Lower leg skin (tissue), 4 donors: ENCODE results near the gene GPATCH4. TPM values are rescaled to one million over a fixed set of nuclear protein-coding genes. Genes with fewer than 3 reads are reported as not detected.
"Not testable (repeated sequence)": the region's sequence is repeated elsewhere in the genome, so short reads cannot be mapped to it uniquely, and the experiment has no call there.

Experiments used
- DNase-seq, 2 donors: peaks; one replicate each; pipeline ENCODE4 v3.0.0-alpha.2; 2019; ENCODE audit warnings: low spot score in 2 of 2
- H3K4me3 ChIP-seq: fragments of 200-600 bp; sonication (generic); 2 replicates; pipeline ENCODE4 v1.5.1; 2017; ENCODE audit warnings: mild to moderate bottlenecking, low read depth; ENCODE audit not compliant: poor library complexity, severe bottlenecking
- CTCF ChIP-seq, 3 donors: fragments of 450-650 bp; IDR thresholded peaks; one replicate each; pipeline ENCODE4 v1.5.1; 2016; ENCODE audit warnings: antibody characterized with exemption in 3 of 3, mild to moderate bottlenecking in 3 of 3, moderate library complexity in 2 of 3
- POLR2A ChIP-seq, 2 donors: fragments of 450-650 bp; IDR thresholded peaks; one replicate each; pipeline ENCODE4 v1.6.1; 2016 to 2017; ENCODE audit warnings: antibody characterized with exemption in 2 of 2, mild to moderate bottlenecking in 1 of 2, moderate library complexity in 1 of 2
- WGBS, 2 donors: methylation state at CpG; one replicate each; pipeline ENCODE4 v1.1.5; 2018; 5-methylcytosine and 5-hydroxymethylcytosine counted together
- intact Hi-C: fragments of 100-400 bp; cut with DNase I; formaldehyde crosslinking; loops from one replicate; pipeline ENCODE4 v1.15.0; 2023; ENCODE audit warnings: low total_unique reads
- total RNA-seq, 4 donors: library from RNA; depleted of rRNA; stranded (reverse); fragments of >200 nt; gene quantifications; one replicate each; pipeline ENCODE4 v1.1.0, GENCODE V29; 2016

The GPATCH4 gene
- total RNA-seq, 4 donors from 2014 or later: 10.0 to 18.5 (median 13.9) TPM

GRCh38 chr1:156616463-156616862 lies 15.2 kb upstream of the GPATCH4 start:
- no peak for TF ChIP-seq CTCF (IDR thresholded peaks at IDR 0.05)
- TF ChIP-seq POLR2A (IDR thresholded peaks at IDR 0.05): no peak
- H3K4me3 ChIP-seq: no peak overlapping the region
- 13 to 18% methylated on average over 5 of the region's 5 CpGs for WGBS, 2 donors
- intact Hi-C loops: no loop called here
- no peak for DNase-seq

- TF ChIP-seq POLR2A (IDR thresholded peaks at IDR 0.05) (no peak), CTCF (IDR thresholded peaks at IDR 0.05) (no peak)
- no peak for DNase-seq
- intact Hi-C loops: no loop called here
- WGBS, 2 donors: 43 to 67% methylated on average over 4 of the region's 4 CpGs
- H3K4me3 ChIP-seq: no peak overlapping the region
Measured at GRCh38 chr1:156615946-156616345, 14.7 kb upstream of the GPATCH4 start.

- 63 to 65% methylated on average over 3 of the region's 3 CpGs for WGBS, 2 donors
- TF ChIP-seq CTCF (IDR thresholded peaks at IDR 0.05) (no peak), POLR2A (IDR thresholded peaks at IDR 0.05) (no peak)
- intact Hi-C loops: no loop called here
- DNase-seq: no peak
- no peak overlapping the region for H3K4me3 ChIP-seq
Measured at GRCh38 chr1:156612666-156613065, 11.4 kb upstream of the GPATCH4 start.

- DNase-seq, H3K4me3 ChIP-seq, intact Hi-C loops: not testable (repeated sequence)
- WGBS, 2 donors: 89 to 95% methylated on average over 9 of the region's 9 CpGs
Measured at GRCh38 chr1:156610072-156610471, 8.8 kb upstream of the GPATCH4 start.

- TF ChIP-seq POLR2A (IDR thresholded peaks at IDR 0.05) (no peak), CTCF (IDR thresholded peaks at IDR 0.05) (no peak)
- DNase-seq: no peak
- intact Hi-C loops: loop anchor here (5.0 kb wide), 1 partner anchor 152 kb away; no protein-coding TSS in a partner anchor
- 29 to 47% methylated on average over 6 of the region's 6 CpGs for WGBS, 2 donors
- H3K4me3 ChIP-seq: no peak overlapping the region
Measured at GRCh38 chr1:156608981-156609380, 7.7 kb upstream of the GPATCH4 start.

- 31 to 33% methylated on average over 7 of the region's 7 CpGs for WGBS, 2 donors
- TF ChIP-seq CTCF (IDR thresholded peaks at IDR 0.05) (peak in 1 of 3 donors; percentile 57), POLR2A (IDR thresholded peaks at IDR 0.05) (no peak)
- no peak overlapping the region for H3K4me3 ChIP-seq
- intact Hi-C loops: loop anchor here (5.0 kb wide), 1 partner anchor 151 kb away; no protein-coding TSS in a partner anchor
- peak in 1 of 2 donors; percentile 53 for DNase-seq
Measured at GRCh38 chr1:156608036-156608674, 6.9 kb upstream of the GPATCH4 start.

GRCh38 chr1:156607344-156607743 lies 6.1 kb upstream of the GPATCH4 start:
- 84 to 88% methylated on average over 4 of the region's 4 CpGs for WGBS, 2 donors
- intact Hi-C loops: loop anchor here (5.0 kb wide), 1 partner anchor 150 kb away; no protein-coding TSS in a partner anchor
- not testable (repeated sequence) for DNase-seq, H3K4me3 ChIP-seq
